ENCODE measurements around the gene EFNB1.
"Not testable (repeated sequence)": the region's sequence is repeated elsewhere in the genome, so short reads cannot be mapped to it uniquely, and the experiment has no call there.

EFNB1 gene

GRCh38 chrX:68828740-68829581 lies at the start of gene EFNB1:
EFNB1 (plus strand) TSS chrX:68829021; CDS start chrX:68829777, 756 bp downstream.
- peak; percentile 91 to 93 for ATAC-seq

- not testable (repeated sequence) for ATAC-seq
Observed at GRCh38 chrX:68781295-68781694, 47.5 kb upstream of the EFNB1 start.

- no peak for ATAC-seq
Observed at GRCh38 chrX:68784816-68785215, 44.0 kb upstream of the EFNB1 start.

GRCh38 chrX:68786581-68786980 lies 42.2 kb upstream of the EFNB1 start:
- not testable (repeated sequence) for ATAC-seq

GRCh38 chrX:68789966-68790365 lies 38.9 kb upstream of the EFNB1 start:
- ATAC-seq: no peak

- no peak for ATAC-seq
Observed at GRCh38 chrX:68792083-68792482, 36.7 kb upstream of the EFNB1 start.

- ATAC-seq: no peak
Observed at GRCh38 chrX:68794461-68794860, 34.4 kb upstream of the EFNB1 start.

- ATAC-seq: no peak
Observed at GRCh38 chrX:68795741-68796140, 33.1 kb upstream of the EFNB1 start.

- ATAC-seq: not testable (repeated sequence)
Observed at GRCh38 chrX:68798400-68798799, 30.4 kb upstream of the EFNB1 start.

GRCh38 chrX:68801737-68802290 lies 27.0 kb upstream of the EFNB1 start:
- no peak for ATAC-seq

- ATAC-seq: no peak
Observed at GRCh38 chrX:68807818-68808217, 21.0 kb upstream of the EFNB1 start.

- no peak for ATAC-seq
Observed at GRCh38 chrX:68808686-68809357, 20.0 kb upstream of the EFNB1 start.

- ATAC-seq: no peak
Observed at GRCh38 chrX:68820476-68821110, 8.2 kb upstream of the EFNB1 start.

- ATAC-seq: no peak
Observed at GRCh38 chrX:68821616-68822015, 7.2 kb upstream of the EFNB1 start.

- peak in 1 of 2 donors; percentile 58 for ATAC-seq
Observed at GRCh38 chrX:68822641-68823410, 6.0 kb upstream of the EFNB1 start.

GRCh38 chrX:68823413-68824151 lies 5.2 kb upstream of the EFNB1 start:
- no peak for ATAC-seq

- no peak for ATAC-seq
Observed at GRCh38 chrX:68824152-68824433, 4.7 kb upstream of the EFNB1 start.

- ATAC-seq: no peak
Observed at GRCh38 chrX:68824565-68825125, 4.2 kb upstream of the EFNB1 start.

GRCh38 chrX:68826113-68826980 lies 2.5 kb upstream of the EFNB1 start:
- no peak for ATAC-seq

- ATAC-seq: no peak
Observed at GRCh38 chrX:68827256-68827655, 1.6 kb upstream of the EFNB1 start.
